Measurements from ENCODE around the gene SFTPD. TPM values are rescaled to one million over a fixed set of nuclear protein-coding genes. Genes with fewer than 3 reads are reported as not detected.
"Not testable (repeated sequence)": the region's sequence is repeated elsewhere in the genome, so short reads cannot be mapped to it uniquely, and the experiment has no call there.

Gene SFTPD
- total and polyA plus RNA-seq, 7 donors, result 0.28 to 3.4 (median 1.1) TPM; not detected in 4

- H3K4me3 ChIP-seq, result no peak overlapping the region
- no peak for DNase-seq
- WGBS, 2 donors, result 37 to 69% methylated on average over 3 of the region's 3 CpGs
- H3K4me1 ChIP-seq, result no peaks in the 10 kb centered on the region
- H3K27ac ChIP-seq, result no peak overlapping the region
- H3K27me3 ChIP-seq, result no peaks in the 10 kb centered on the region
- H3K9me3 ChIP-seq, result no peaks in the 10 kb centered on the region
- intact Hi-C loops (cut with DNase I), result no loop called here
- TF ChIP-seq, protein P1, sequence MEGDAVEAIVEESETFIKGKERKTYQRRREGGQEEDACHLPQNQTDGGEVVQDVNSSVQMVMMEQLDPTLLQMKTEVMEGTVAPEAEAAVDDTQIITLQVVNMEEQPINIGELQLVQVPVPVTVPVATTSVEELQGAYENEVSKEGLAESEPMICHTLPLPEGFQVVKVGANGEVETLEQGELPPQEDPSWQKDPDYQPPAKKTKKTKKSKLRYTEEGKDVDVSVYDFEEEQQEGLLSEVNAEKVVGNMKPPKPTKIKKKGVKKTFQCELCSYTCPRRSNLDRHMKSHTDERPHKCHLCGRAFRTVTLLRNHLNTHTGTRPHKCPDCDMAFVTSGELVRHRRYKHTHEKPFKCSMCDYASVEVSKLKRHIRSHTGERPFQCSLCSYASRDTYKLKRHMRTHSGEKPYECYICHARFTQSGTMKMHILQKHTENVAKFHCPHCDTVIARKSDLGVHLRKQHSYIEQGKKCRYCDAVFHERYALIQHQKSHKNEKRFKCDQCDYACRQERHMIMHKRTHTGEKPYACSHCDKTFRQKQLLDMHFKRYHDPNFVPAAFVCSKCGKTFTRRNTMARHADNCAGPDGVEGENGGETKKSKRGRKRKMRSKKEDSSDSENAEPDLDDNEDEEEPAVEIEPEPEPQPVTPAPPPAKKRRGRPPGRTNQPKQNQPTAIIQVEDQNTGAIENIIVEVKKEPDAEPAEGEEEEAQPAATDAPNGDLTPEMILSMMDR (IDR thresholded peaks at IDR 0.05), result no peak
- TF ChIP-seq POLR2A (IDR thresholded peaks at IDR 0.05) (no peak), POLR2AphosphoS5 (IDR thresholded peaks at IDR 0.05) (no peak), EP300 (IDR thresholded peaks at IDR 0.05) (no peak)
- H3K36me3 ChIP-seq, result no peaks in the 10 kb centered on the region
Measured at GRCh38 chr10:79910344-79910743, 38.6 kb downstream of the SFTPD start.

DNA sequence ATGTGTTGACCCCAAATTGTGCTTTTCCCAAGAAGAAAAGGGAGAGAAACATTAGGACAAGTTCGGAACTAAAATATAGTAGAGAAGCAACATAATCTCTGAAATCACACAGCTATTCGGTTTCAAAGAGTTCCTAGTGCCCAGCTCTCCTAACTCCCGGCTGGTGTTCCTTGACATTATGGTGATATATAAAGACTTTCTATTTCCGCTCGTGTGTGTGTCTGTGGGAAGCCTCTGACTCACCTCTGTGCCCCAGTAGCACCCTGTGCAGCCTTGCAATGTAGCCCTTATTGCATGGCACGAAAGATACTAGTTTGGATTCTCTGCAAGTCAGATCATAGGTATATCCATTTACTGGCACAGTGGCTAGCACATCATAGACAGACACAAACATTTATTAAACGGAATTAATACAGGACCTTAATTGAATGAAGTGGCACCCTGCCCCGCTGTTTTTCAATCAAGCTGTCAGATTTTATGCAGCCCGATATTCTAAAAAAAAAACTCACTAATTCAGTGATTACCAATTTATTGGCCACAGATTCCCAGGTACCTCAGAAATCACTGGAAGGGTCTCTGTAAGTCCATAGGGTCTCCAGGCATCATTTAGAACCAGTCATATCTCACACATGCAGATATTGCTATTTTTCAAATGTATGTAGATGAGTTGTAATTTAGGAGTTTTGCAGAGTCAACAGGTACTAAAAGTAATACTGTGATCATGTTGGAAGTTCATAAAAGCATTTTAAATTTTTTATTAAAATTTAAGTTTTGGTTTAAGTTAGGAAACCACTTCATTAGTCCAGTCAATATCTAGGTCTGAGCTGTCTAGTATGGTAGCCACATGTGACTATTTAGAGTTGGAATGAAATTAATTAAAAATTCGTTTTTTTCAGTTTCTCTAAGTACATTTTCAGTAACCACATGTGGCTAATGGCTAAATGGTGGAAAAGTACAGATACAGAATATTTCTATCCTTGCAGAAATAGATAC is 43.3 kb downstream of the SFTPD start:
- intact Hi-C loops (cut with DNase I), result no loop called here
- Histone ChIP-seq H3K27ac (peak overlapping the region; percentile 66 to 80 (median 79)), H3K9me3 (no peaks in the 10 kb centered on the region), H3K4me3 (peak overlapping the region; percentile 51 to 70 (median 62)), H3K4me1 (peaks cover 0 to 7% (median 3%) of the 10 kb centered on the region in 4 donors), H3K27me3 (no peaks in the 10 kb centered on the region), H3K36me3 (no peaks in the 10 kb centered on the region)
- no peak for DNase-seq
- 23 to 32% methylated on average over 10 of the region's 10 CpGs for WGBS, 2 donors
- TF ChIP-seq, protein P1 (IDR thresholded peaks at IDR 0.05), result no peak
- TF ChIP-seq POLR2AphosphoS5 (IDR thresholded peaks at IDR 0.05) (no peak), EP300 (IDR thresholded peaks at IDR 0.05) (no peak), POLR2A (IDR thresholded peaks at IDR 0.05) (no peak)

GRCh38 chr10:79904671-79905321 is 44.1 kb downstream of the SFTPD start:
- H3K27ac ChIP-seq, result peak overlapping the region; percentile 66 to 80 (median 79)
- H3K27me3 ChIP-seq, result no peaks in the 10 kb centered on the region
- TF ChIP-seq POLR2AphosphoS5 (IDR thresholded peaks at IDR 0.05) (peak in 1 of 4 donors; percentile 34), POLR2A (IDR thresholded peaks at IDR 0.05) (no peak)
- peak; percentile 84 for DNase-seq
- H3K4me3 ChIP-seq, result peak overlapping the region; percentile 51 to 70 (median 62)
- peaks cover 0 to 7% (median 3%) of the 10 kb centered on the region in 4 donors for H3K4me1 ChIP-seq
- 1% methylated on average over 58 of the region's 58 CpGs for WGBS, 2 donors
- no peaks in the 10 kb centered on the region for H3K9me3 ChIP-seq
- intact Hi-C loops (cut with DNase I), result no loop called here
- H3K36me3 ChIP-seq, result no peaks in the 10 kb centered on the region

DNA sequence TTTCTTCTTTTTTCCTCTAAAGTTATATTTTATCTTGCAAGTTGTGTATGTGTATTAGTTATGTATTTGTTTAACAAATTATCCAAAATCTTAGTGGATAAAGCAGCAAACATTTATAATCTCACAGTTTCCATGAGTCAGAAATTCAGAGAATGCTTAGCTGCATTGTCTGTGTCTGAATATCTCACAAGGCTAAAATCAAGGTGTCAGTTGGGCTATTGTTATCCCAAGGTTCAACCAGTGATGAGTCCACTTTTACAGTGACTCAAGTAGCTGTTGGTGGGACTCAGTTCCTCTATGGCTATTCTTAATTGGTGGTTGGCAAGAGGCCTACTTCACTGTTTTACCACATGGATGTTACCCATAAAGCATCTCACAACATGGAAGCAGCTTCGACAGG is 47.3 kb downstream of the SFTPD start:
- 53 to 79% methylated on average over 1 of the region's 1 CpG for WGBS, 2 donors
- H3K9me3 ChIP-seq; H3K4me3 ChIP-seq; H3K36me3 ChIP-seq; H3K27ac ChIP-seq; intact Hi-C loops (cut with DNase I); DNase-seq; H3K27me3 ChIP-seq; H3K4me1 ChIP-seq: not testable (repeated sequence)

- no peaks in the 10 kb centered on the region for H3K9me3 ChIP-seq
- H3K4me3 ChIP-seq, result no peak overlapping the region
- WGBS, 2 donors, result 25 to 66% methylated on average over 3 of the region's 3 CpGs
- H3K4me1 ChIP-seq, result no peaks in the 10 kb centered on the region
- no peaks in the 10 kb centered on the region for H3K27me3 ChIP-seq
- H3K36me3 ChIP-seq, result no peaks in the 10 kb centered on the region
- no peak for TF ChIP-seq POLR2AphosphoS5 (IDR thresholded peaks at IDR 0.05)
- TF ChIP-seq EP300 (IDR thresholded peaks at IDR 0.05), result no peak
- TF ChIP-seq, protein P1 (IDR thresholded peaks at IDR 0.05), result no peak
- TF ChIP-seq POLR2A (IDR thresholded peaks at IDR 0.05), result no peak
- no peak for DNase-seq
- intact Hi-C loops (cut with DNase I), result no loop called here
- no peak overlapping the region for H3K27ac ChIP-seq
Measured at GRCh38 chr10:79898597-79899325, 50.1 kb downstream of the SFTPD start.

DNA sequence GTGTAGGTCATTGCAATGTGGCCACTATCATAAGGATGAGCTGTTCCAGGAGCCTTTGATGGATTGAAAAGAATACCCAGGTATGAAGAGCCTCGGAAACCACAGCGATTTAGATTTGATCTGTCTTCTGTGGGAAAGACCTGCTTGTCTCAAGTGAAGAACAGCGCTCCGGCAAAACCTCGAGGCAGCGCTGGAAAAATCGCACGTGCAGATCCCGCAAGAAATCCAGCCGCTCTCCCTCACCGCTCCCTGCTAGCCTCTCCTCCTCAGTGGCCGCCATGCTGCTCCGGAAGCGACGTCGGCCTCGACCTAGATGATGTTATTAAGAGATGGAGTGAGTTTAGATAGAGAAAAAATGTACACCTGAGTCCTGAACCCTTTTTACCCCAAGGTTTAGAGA is 56.0 kb downstream of the SFTPD start:
- H3K9me3 ChIP-seq; DNase-seq; H3K27ac ChIP-seq; H3K4me3 ChIP-seq; intact Hi-C loops (cut with DNase I); H3K4me1 ChIP-seq; H3K36me3 ChIP-seq; H3K27me3 ChIP-seq: not testable (repeated sequence)
- 94 to 95% methylated on average over 17 of the region's 17 CpGs for whole genome bisulfite sequencing, 2 donors
